Ramos (cell line): ENCODE data around the gene BMP7.
"Not testable (repeated sequence)": the region's sequence is repeated elsewhere in the genome, so short reads cannot be mapped to it uniquely, and the experiment has no call there.

Experiments used
- in situ Hi-C: fragments of 300-500 bp; cut with MboI; formaldehyde crosslinking; loops from one replicate; pipeline ENCODE4 v1.14.3; 2022; ENCODE audit warnings: low sequenced_read_pairs; ENCODE audit not compliant: unreplicated experiment

Gene BMP7

GRCh38 chr20:57288651-57289277, 22.3 kb upstream of the BMP7 start:
- in situ Hi-C loops: loop anchor here (10.0 kb wide), 1 partner anchor 186 kb away; no protein-coding TSS in a partner anchor

GRCh38 chr20:57287901-57288300, 21.5 kb upstream of the BMP7 start:
- in situ Hi-C loops: loop anchor here (10.0 kb wide), 1 partner anchor 187 kb away; no protein-coding TSS in a partner anchor

- in situ Hi-C loops: loop anchor here (10.0 kb wide), 1 partner anchor 188 kb away; no protein-coding TSS in a partner anchor
Measured at GRCh38 chr20:57287007-57287880, 20.8 kb upstream of the BMP7 start.

DNA sequence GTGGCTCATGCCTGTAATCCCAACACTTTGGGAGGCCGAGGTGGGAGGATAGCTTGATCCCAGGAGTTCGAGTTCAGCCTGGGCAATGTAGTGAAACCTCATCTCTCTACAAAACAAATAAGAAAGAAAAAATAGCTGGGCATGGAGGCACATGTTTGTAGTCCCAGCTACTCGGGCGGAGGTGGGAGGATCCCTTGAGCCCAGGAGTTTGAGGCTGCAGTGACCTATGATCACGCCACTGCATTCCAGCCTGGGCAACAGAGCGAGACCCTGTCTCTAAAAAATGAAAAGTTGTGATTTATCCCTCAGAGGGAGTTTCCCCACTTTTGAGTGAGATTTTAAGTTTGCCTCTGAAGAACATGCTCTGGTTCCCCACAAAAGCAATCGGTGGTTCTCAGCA, 17.4 kb upstream of the BMP7 start:
- in situ Hi-C loops: loop anchor here (10.0 kb wide), 1 partner anchor 191 kb away; no protein-coding TSS in a partner anchor

- in situ Hi-C loops: loop anchor here (10.0 kb wide), 1 partner anchor 192 kb away; no protein-coding TSS in a partner anchor
Measured at GRCh38 chr20:57282670-57283361, 16.4 kb upstream of the BMP7 start.

DNA sequence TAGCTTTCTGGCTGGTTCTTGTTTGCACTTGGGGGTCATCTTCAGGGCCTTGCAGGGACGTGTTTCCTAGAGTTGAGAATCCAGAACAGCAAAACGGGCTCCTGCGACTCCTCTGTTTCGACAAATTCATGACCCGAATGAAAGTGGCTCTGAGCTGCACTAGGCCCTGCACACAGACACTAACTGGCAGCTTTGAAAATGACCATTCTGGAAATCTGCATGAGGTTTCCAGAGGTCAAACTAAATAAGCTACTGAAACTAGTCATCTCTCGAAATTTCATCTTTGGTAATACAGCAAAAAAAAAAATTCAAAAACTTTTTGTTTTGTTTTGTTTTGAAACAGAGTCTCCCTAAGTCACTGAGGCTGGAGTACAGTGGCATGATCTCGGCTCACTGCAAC, 15.5 kb upstream of the BMP7 start:
- in situ Hi-C loops: loop anchor here (10.0 kb wide), 1 partner anchor 193 kb away; no protein-coding TSS in a partner anchor

DNA sequence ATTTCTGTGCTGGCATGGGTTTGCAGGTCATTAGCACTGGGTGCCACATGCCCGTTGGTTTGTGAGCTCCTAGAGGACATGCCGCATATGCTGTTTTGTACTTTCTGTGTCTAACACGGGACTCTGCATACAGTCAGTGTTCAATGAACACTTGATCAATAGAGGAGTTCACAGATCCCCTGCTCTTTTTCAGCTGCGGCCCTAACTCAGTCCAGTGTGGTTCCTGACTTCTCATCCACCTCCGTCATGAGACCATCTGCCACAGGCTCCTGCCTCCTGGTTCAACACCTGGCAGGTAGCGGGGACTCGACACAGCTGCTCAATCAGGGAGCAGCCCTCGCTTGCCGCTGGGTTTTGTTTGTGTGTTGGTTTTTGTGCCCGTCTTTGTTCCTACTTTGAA, 13.8 kb upstream of the BMP7 start:
- in situ Hi-C loops: loop anchor here (10.0 kb wide), 1 partner anchor 195 kb away; no protein-coding TSS in a partner anchor

DNA sequence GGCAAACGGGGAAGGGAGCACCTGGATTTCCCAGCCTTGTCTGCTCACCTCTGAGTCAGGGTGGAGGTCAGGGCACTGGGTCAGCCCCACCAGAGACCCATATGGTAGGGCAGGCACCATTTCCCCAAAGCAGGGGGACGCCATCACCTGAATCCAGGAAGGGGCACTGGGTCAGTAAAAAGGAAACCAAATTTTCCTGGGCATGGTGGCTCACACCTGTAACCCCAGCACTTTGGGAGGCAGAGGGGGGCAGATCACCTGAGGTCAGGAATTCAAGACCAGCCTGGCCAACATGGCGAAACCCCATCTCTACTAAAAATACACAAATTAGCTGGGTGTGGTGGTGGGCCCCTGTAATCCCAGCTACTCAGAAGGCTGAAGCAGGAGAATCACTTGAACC, 13.1 kb upstream of the BMP7 start:
- in situ Hi-C loops: not testable (repeated sequence)

- in situ Hi-C loops: no loop called here
Measured at GRCh38 chr20:57278457-57278856, 12.0 kb upstream of the BMP7 start.

DNA sequence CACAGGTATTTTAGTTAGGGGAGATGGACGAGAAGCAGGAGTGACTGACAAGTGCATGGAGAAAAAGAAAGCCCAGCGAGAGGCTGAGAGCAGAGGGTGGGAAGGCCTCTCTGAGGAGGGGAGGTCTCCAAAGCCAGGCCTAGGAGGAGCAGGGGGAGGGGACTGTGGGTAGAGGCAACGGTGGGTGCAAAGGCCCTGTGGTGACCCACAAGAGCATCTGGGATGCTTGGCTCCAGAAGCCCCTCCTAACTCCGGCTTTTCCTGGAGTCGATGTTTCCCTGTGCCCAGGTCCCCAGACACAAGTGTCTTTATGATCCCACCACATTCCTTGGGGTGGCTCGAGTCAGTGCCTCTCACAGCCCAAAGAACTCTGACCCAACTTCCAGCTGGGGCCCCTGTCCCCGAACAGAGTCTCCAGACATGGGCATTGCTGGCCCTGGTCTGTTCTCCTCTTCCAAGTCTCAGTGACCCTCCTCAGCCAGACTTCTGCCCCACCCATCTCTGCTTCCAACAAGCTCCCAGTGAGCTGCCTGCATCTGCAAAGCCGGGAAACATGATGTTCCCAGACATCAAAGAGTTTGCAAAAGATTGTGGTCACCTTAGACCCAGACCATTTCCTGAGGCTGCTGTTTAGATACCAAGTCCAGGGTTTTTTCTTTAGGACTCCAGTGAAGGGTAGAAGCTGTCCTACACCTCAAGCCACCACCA, 11.1 kb upstream of the BMP7 start:
- in situ Hi-C loops: no loop called here

DNA sequence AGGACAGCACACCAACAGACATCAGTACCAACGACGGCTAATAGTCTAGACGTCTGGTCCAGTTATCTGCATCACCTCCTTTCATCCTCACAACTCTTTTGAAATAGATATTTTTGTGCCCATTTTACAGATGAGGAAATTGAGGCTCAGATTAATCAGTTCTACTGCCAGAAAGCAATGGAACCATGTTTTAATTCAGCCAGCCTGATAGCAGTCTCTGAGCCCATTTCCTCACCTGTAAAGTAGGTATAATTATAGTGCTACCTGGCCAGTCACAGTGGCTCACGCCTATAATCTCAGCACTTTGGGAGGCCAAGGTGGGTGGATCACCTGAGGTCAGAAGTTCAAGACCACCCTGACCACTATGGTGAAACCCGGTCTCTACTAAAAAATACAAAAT, 9.8 kb upstream of the BMP7 start:
- in situ Hi-C loops: no loop called here

DNA sequence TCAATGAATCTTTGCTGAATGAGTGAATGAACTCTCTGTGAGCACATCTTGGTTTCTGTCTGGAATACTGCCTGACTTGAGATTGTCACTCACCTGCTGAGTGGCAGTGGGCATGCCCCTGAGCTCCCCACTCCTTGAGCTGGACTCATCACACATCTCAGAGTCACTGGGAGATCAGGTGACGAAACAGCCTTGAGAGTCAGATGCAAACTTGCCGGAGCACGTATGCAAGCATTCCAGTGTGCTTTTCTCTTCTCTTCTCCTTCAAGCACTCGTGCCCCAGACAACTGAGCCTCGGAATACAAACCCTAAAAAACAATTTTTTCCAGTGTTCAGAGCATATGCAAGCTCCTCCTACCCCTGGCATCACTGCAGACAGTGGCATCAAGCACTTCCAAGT, 9.4 kb upstream of the BMP7 start:
- in situ Hi-C loops: no loop called here

DNA sequence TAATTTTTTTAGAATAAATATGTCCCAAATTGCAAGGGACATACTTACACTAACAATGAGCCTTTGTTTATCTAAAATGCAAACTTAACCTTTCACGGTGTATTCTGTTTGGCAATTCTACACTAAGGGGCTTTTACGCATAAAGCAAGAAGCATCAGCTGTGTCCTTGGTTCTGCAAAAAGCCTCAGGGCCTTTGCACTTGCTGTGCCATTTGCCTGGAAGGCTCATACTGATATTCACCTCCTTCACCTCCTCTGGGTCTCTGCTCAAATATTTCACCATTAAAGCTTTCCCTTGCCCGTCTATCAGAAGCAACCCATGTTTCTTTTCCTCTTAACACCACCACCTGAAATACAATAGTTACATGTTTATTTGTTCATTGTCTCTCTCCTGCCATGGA, 8.9 kb upstream of the BMP7 start:
- in situ Hi-C loops: no loop called here

DNA sequence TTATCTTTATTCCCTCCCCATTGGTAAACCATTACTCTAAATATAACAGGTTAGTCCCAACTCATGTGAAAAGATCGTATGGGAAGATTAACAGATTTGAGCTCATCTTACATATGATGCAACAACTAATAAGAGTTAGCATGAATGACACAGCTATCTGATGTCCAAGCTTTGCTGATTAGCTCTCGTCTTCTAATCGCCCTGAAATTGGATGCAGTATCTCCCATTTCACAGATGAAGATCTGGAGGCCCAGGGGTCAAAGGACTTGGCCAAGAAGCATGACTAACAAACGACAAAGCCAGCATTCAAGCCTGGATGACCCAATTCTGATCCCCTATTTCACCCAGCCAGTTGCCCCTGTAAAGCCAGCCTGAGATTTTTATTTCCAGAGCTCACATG, 8.4 kb upstream of the BMP7 start:
- in situ Hi-C loops: no loop called here

- in situ Hi-C loops: no loop called here
Measured at GRCh38 chr20:57274299-57274698, 7.9 kb upstream of the BMP7 start.

DNA sequence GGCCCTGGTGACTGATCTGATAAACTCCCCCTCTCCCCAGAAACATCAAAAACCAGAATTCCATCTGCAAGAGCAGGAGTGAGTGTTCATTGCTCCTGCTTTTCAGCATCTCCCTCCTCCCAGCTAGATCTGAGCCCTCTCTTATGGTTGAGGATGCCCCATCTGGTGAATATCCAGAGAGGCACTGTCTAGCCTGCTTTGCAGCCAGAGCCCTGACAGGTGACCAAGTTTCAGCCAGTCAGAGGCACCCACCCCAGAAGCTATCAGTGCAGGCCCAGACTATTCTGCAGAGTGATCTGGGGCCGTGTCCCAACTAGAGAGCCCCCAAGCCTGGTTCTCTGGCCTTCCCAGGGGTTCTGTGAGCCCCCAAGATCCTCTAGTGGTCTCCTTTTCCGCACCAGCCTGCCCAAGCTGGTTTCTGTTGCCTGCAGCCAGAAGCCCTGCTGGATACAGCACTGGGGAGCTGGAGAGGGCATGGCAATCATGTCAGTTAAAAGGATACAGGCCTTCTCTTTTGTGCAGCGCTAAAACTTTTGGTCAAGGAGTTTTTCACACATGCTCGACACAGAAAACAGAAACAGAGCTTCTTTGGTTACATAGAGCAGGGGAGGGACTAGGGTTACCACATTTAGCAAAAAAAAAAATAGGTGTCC, 6.6 kb upstream of the BMP7 start:
- in situ Hi-C loops: no loop called here

DNA sequence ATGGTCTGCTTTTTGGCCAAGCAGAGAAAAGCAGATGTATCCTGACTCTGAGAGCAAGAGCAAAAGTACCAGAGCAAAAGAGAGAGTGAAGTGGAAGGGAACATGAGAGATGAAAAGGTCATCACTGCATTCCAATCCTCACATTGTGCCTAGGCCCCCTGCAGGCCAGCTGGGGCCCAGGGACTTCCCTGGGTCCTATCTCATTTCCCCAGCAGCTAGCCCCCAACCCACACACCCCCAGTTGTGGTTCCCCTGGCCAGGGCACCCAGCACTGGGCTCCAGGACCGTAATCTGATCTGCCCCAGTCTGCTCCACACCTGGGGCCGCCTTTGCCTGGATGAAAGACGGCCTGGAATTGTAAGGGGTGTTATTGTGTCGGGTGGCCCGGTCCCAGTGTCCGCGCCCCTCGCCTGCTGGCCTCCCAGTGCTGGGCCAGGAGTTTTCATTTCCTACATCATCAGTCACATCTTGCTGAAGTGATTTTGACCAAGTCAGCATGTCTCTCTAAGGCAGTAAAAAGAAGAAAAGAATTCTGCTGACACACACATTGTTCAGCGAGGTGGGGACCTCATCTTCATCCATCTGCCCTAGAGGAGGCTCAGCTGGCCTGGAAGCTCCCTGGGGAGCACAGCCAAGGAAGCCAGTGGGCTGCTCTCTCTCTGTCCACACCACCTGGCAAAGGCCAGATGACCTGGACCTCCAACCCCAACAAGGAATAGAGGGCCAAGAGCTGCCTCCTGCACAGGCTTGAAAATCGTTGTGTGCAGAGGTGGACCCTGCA, 4.0 kb upstream of the BMP7 start:
- in situ Hi-C loops: no loop called here

DNA sequence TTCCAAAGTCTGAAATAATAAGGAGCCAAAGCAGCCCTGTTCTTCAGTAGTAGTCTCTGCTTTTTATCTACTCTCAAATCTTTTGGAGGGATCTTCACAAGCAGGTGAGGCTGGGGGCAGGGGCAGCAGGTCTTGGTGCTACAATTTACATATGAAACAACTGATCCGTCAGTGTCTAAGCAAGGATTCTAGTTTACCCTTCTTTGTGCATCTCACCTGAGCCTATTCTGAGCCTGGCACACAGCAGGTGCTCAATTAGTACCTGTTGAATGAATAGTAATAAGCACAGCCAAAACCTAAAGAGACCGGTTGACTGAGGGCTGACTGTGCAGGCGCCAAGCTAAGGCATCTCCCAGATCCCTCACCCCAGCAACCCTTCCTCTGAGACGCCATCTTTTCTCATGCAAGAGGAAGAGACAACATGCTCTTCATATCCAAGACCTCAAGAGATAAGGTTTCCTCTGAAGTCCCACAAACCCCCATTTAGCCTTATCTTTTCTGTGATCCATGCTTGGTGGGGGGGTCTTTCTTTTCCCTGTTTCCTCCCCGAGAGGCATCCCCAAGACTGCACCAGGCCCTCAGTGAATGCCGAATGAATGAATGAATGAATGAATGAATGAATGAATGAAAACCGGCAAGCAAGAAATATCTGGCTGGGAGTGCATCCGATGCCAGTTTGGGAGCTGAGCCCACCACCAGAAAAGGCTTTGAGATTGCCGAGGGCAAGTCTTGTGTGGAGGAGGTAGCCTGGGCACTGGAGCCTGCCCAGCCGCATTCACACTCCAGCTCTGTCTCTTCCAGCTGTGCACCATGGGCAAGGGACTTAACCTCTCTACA, 2.9 kb upstream of the BMP7 start:
- in situ Hi-C loops: loop anchor here (5.0 kb wide), 1 partner anchor 58 kb away; the partner anchor contains the start of gene SPO11
